Skeletal muscle tissue (tissue), 4 donors: ENCODE measurements around the gene HNRNPC. TPM values are rescaled to one million over a fixed set of nuclear protein-coding genes. Genes with fewer than 3 reads are reported as not detected.

Experiments used
- H3K27ac ChIP-seq: one replicate; pipeline ENCODE4 v1.7.0; 2013; ENCODE audit warnings: mild to moderate bottlenecking, low read depth, low read length, inconsistent platforms
- H3K27me3 ChIP-seq, 3 donors: one replicate each; pipeline ENCODE4 v1.7.0; 2013; ENCODE audit warnings: low read length in 3 of 3; ENCODE audit not compliant: control insufficient read depth in 3 of 3, insufficient read depth in 3 of 3
- H3K36me3 ChIP-seq, 3 donors: one replicate each; pipeline ENCODE4 v1.7.0; 2013; ENCODE audit warnings: low read length in 3 of 3; ENCODE audit not compliant: control insufficient read depth in 3 of 3, insufficient read depth in 3 of 3
- H3K4me1 ChIP-seq, 3 donors: one replicate each; pipeline ENCODE4 v1.7.0; 2013; ENCODE audit warnings: low read length in 3 of 3, mild to moderate bottlenecking in 3 of 3; ENCODE audit not compliant: control insufficient read depth in 3 of 3, insufficient read depth in 3 of 3
- H3K4me3 ChIP-seq, 3 donors: one replicate each; pipeline ENCODE4 v1.7.0; 2013; ENCODE audit warnings: low read length in 3 of 3
- H3K9ac ChIP-seq, 3 donors: one replicate each; pipeline ENCODE4 v1.7.0; 2013; ENCODE audit warnings: low read length in 3 of 3, mild to moderate bottlenecking in 3 of 3, moderate library complexity in 2 of 3, low read depth in 1 of 3
- H3K9me3 ChIP-seq, 3 donors: one replicate each; pipeline ENCODE4 v1.7.0; 2013; ENCODE audit warnings: low read length in 3 of 3; ENCODE audit not compliant: control insufficient read depth in 3 of 3
- total RNA-seq: library from RNA; depleted of rRNA; stranded (reverse); fragments of >200 nt; gene quantifications from one replicate; pipeline ENCODE4 v1.2.3, GENCODE V29; 2014
- donor health status: Osteomylitis.

The HNRNPC gene
- total RNA-seq, 1 donor from 2014 or later = 440 TPM

DNA sequence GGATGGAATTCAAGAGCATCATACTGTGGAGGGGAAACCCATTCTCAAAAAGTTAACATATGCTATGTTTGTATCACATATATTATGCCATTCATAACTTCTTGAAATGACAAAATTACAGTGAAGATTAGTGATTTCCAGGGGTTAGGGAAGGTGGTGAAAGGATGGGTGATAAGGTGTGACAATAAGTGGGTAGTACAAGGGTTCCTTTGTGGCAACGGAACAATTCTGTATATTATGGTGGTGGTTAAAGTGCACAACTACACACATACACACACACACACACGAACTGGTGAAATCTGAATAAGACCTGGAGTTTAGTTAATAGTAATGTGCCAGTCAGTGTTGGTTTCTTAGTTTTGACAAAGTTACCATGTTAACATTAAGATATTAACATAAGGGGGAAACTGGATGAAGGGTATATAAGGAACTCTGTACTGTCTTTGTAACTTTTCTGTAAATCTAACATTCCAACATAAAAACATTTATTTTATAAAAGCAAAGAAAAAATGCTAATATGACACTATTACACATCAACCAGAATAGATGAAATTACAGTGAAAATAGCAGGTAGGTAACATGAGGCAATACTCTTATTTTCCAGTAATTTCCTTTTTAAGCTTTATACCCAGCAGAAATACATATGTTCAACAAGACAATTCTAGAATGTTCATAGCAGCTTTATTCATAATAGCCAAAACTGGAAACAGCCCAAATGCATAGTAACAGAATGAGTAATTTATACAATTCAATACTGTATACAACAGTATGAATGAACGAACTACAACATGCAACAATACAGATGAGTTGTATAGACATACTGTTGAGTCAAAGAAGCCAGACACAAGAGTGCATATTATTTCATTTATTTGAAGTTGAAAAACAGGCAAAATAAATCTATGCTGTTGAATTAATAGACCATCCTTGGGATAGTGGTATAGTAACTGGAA lies 69.4 kb downstream of the HNRNPC start:
- Histone ChIP-seq H3K4me1 (peaks cover 0 to 3% (median under 1%) of the 10 kb centered on the region in 3 donors), H3K9ac (no peak overlapping the region), H3K36me3 (peaks cover 0 to 3% (median 3%) of the 10 kb centered on the region in 3 donors), H3K4me3 (no peak overlapping the region), H3K27me3 (no peaks in the 10 kb centered on the region), H3K9me3 (peaks cover 0 to 2% (median 0%) of the 10 kb centered on the region in 3 donors), H3K27ac (no peak overlapping the region)

DNA sequence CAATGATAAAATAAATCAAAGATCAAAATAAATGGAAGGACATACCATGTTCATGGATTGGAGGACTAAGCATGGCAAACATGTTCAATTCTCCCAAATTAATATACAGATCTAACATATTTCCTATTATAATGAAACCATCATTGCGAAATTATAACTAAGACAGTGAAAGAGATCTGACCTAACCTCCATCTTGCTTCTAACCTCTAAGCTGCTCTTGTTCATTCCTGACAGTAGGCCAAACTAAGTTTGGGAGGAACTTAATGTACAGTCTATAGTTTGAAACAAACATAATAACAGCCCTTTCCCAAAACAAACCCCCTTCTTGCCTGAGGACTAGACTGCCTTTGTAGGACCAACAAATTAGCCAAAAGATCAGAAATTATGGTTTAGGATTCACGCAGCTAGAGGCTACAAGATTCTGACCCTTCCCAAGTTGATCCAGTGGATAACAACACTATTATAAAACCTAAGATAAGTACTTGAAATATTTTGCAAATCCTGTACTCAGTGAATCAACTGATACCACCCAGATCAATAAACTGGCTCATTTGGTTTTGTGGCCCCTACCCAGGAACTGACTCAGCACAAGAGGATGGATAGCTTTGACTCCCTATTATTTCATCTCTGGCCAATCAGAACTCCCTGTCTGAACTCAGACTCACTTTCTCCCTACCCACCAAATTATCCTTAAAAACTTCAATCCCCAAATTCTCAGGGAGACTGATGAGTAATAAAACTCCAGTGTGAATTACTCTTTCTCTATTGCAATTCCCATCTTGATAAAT lies 71.6 kb downstream of the HNRNPC start:
- peaks cover 0 to 2% (median 0%) of the 10 kb centered on the region in 3 donors for H3K27me3 ChIP-seq
- H3K9ac ChIP-seq = no peak overlapping the region
- peaks cover 0 to 2% (median 0%) of the 10 kb centered on the region in 3 donors for H3K9me3 ChIP-seq
- H3K4me3 ChIP-seq = no peak overlapping the region
- H3K36me3 ChIP-seq = no peaks in the 10 kb centered on the region
- H3K27ac ChIP-seq = no peak overlapping the region
- H3K4me1 ChIP-seq = peaks cover 0 to 2% (median 0%) of the 10 kb centered on the region in 3 donors

DNA sequence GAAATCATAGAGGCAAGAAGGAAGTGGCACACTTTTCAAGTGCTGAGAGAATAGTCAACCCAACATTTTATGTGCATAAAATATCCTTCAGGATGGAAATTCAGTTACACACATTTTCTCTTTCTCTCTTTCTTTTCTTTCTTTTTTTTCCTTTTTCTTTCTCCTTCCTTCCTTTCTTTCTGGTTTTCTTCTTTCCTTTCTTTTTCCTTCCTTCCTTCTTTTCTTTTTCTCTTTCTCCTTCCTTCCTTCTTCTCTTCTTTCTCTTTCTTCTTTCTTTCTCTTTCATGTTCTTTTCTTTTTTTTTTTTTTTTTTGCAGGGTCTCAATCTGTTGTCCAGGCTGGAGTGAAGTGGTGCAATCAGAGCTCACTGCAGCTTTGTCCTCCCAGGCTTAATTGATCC lies 74.6 kb downstream of the HNRNPC start:
- H3K4me3 ChIP-seq = no peak overlapping the region

DNA sequence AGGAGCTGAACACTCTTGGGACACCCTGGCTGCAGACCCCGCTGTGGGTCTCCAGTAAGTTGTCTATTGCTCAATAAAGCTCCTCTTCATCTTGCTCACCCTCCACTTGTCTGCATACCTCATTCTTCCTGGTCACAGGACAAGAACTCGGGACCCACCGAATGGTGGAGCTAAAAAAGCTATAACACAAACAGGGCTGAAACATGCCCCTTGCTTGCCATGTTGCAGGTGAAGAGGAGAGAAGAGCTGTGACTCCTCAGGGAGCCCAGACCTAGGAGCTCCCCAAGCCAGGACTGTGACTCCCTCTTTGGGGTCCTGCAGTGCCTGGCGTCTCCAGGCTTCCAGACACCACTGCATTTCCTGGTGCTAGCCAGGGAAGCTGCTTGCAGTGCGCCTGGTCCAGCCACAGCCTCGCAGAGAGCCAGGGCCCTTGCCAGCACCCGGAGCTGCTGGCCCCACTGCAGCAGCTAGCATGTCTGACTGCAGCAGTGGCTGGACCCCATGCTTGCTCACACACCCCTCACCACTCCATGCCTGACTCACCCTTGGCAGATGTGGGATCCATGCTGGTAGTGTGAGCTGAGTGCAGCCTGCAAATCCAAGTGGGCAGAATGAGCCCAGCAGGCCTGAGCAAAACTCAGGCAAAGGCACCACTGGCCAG lies 76.2 kb downstream of the HNRNPC start:
- Histone ChIP-seq H3K27me3 (peaks cover 0 to 5% (median 2%) of the 10 kb centered on the region in 3 donors), H3K9ac (no peak overlapping the region), H3K9me3 (peaks cover 0 to 2% (median 0%) of the 10 kb centered on the region in 3 donors), H3K36me3 (no peaks in the 10 kb centered on the region), H3K4me1 (peaks cover 0 to 11% (median 3%) of the 10 kb centered on the region in 3 donors), H3K4me3 (no peak overlapping the region), H3K27ac (no peak overlapping the region)

More for the DNA sequence above, 74.6 kb downstream of the HNRNPC start:
- Histone ChIP-seq H3K27me3 (peaks cover 0 to 5% (median 2%) of the 10 kb centered on the region in 3 donors), H3K9ac (no peak overlapping the region), H3K9me3 (peaks cover 0 to 2% (median 0%) of the 10 kb centered on the region in 3 donors), H3K27ac (no peak overlapping the region), H3K36me3 (no peaks in the 10 kb centered on the region), H3K4me1 (peaks cover 0 to 11% (median 3%) of the 10 kb centered on the region in 3 donors)

DNA sequence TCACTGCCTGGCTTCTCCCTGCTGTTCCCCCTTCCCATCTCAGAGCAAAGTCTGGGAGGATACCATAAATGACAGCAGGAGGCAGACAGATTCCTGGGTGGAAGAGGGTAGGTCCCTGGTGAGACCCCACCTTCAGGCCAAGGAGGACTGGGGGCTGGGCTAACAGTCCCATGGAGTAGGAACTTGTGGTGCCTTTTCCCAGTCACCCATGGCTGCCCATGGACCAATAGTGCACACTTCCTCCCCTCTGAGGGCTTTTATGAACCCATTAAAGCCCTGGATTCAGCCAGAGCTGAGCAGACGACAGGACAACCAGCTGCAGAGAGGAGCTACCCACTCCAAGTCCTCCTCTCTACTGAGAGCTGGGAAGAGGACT lies 76.8 kb downstream of the HNRNPC start:
- H3K27me3 ChIP-seq = peaks cover 2 to 5% (median 2%) of the 10 kb centered on the region in 3 donors

DNA sequence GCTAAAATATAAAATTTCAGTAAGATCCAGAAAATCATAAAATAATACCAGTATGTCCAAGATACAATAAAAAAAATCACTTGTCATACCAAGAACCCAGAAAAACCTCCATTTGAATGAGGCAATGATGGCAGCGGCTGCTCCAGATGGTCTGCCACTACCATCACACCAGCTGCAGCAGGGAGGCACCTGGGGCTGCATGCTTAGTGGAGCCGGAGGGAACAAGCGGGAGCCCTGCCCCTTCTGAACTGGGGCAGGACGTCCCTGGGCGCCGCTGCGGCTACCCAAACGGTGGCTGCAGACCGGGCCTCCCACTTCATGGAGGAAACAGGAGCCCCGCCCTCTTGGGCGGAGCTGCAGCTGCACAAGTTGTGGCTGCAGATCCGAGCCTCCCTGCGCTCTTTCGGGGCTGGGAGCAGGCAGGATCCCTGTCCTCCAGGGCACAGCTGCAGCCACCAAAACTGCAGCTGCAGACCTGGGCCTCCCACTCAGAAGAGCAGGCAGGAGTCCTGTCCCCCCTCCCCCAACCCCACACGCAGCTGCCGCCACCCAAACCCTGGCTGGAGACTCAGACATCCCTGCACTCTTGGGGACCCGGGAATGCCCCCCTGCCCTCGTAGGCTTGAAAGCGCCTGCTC lies 77.3 kb downstream of the HNRNPC start:
- Histone ChIP-seq H3K4me1 (peaks cover 0 to 11% (median 3%) of the 10 kb centered on the region in 3 donors), H3K9me3 (peaks cover 0 to under 1% (median 0%) of the 10 kb centered on the region in 3 donors), H3K36me3 (no peaks in the 10 kb centered on the region), H3K9ac (peak overlapping the region in 1 of 3 donors; percentile 45), H3K4me3 (peak overlapping the region; percentile 38 to 64 (median 56)), H3K27me3 (peaks cover 2 to 5% (median 2%) of the 10 kb centered on the region in 3 donors), H3K27ac (no peak overlapping the region)

More for the DNA sequence above, 76.8 kb downstream of the HNRNPC start:
- peaks cover 0 to 2% (median 0%) of the 10 kb centered on the region in 3 donors for H3K9me3 ChIP-seq
- no peak overlapping the region for H3K27ac ChIP-seq
- no peaks in the 10 kb centered on the region for H3K36me3 ChIP-seq
- peak overlapping the region in 2 of 3 donors; percentile 56 to 64 for H3K4me3 ChIP-seq
- H3K4me1 ChIP-seq = peaks cover 0 to 11% (median 3%) of the 10 kb centered on the region in 3 donors
- H3K9ac ChIP-seq = peak overlapping the region in 1 of 3 donors; percentile 45

DNA sequence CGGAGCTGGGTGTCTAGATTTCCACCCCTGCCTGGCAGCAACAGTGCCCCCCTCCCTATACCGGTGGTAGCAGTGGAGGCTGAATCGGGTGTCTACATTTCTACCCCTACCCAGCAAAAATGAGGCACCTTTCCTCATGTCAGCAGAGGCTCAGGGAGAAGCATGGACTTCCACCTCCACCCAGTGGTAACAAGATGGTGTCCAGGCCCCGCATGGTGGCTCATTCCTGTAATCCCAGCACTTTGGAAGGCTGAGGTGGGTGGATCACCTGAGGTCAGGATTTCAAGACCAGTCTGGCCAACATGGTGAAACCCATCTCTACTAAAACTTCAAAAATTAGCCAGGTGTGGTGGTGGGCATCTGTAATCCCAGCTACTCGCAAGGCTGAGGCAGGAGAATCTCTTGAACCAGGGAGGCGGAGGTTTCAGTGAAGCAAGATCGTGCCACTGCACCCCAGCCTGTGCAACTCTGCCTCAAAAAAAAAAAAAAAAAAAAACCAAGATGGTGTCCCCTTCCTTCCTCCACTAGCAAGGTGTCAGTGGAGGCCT lies 77.9 kb downstream of the HNRNPC start:
- Histone ChIP-seq H3K9ac (no peak overlapping the region), H3K4me1 (peaks cover 0 to 11% (median 3%) of the 10 kb centered on the region in 3 donors), H3K9me3 (no peaks in the 10 kb centered on the region), H3K27ac (no peak overlapping the region), H3K27me3 (peaks cover 2 to 5% (median 2%) of the 10 kb centered on the region in 3 donors), H3K4me3 (no peak overlapping the region), H3K36me3 (no peaks in the 10 kb centered on the region)

DNA sequence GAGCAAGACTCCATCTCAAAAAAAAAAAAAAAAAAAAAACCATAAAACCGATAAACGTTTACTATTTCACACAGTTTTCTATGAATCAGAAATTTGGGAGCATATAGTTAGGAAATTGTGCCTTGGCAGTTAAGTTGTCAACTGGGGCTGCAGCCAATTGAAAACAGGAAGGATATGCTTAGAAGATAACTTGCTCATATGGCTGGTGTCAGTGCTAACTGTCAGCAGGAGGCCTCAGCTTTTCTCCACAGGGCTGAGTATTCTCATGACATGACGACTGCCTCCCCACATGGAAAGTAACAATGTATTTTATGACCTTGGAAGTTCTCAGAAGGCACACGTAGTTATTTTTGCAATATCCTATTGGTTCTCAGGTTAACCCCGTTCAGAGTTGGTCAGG lies 83.8 kb downstream of the HNRNPC start:
- no peak overlapping the region for H3K4me3 ChIP-seq
- H3K36me3 ChIP-seq = no peaks in the 10 kb centered on the region
- no peaks in the 10 kb centered on the region for H3K9me3 ChIP-seq
- peaks cover 0 to 2% (median 0%) of the 10 kb centered on the region in 3 donors for H3K27me3 ChIP-seq
- H3K9ac ChIP-seq = no peak overlapping the region
- no peak overlapping the region for H3K27ac ChIP-seq
- H3K4me1 ChIP-seq = no peaks in the 10 kb centered on the region

DNA sequence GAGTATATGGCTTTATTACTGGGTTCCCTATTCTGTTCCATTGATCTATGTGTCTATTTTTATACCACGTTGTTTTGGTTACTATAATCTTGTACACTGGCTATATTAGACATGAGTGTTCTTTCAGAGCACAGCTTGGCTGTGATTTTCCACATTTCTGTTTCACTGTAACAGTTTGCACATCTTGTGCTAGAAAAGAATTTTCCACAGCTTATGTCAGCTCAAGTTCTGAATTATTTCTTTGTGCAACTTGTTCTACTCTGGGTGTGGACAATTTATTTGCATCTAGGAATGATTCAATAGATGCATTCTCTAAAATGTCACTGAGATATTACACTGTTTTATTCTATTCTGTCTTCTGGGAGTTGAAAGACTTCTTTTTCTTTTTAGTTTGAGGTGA lies 85.0 kb downstream of the HNRNPC start:
- Histone ChIP-seq H3K27ac (no peak overlapping the region), H3K4me1 (no peaks in the 10 kb centered on the region), H3K9me3 (no peaks in the 10 kb centered on the region), H3K27me3 (peaks cover 0 to 2% (median 0%) of the 10 kb centered on the region in 3 donors), H3K36me3 (no peaks in the 10 kb centered on the region), H3K4me3 (no peak overlapping the region), H3K9ac (no peak overlapping the region)
